Activated CD4-positive, alpha-beta T cell treated with anti-CD3 and anti-CD28 coated beads, Interleukin-2, amount 50 U/mL, for 24 hours (primary cell): ENCODE data around the gene ATXN10.

Experiments
- DNase-seq, 2 donors: peaks; one replicate each; pipeline ENCODE4 v3.0.0-alpha.2; 2020; ENCODE audit warnings: low read depth in 1 of 2, low spot score in 1 of 2

Gene ATXN10

GRCh38 chr22:45845076-45845487 is 173.4 kb downstream of the ATXN10 start:
- DNase-seq: no peak

DNA sequence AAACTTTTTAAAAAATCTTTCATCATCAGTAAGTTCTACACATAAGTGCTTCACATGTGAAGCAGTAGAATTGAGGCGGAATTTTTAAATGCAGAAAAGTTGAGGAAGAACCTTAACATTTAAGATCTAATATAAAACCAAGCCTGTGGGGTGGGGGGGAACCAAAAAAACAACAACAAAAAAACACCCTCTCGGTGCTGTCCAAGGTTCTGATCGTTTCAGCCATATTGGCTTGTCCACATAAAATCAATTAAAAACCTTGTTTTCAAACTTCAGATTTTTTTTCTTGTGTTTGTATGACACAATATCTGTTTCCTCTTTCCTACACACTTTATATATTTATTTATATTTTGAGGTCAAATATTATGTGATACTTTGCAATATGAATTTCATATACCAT is 175.3 kb downstream of the ATXN10 start:
- no peak for DNase-seq

GRCh38 chr22:45848904-45849303 is 177.3 kb downstream of the ATXN10 start:
- no peak for DNase-seq

DNA sequence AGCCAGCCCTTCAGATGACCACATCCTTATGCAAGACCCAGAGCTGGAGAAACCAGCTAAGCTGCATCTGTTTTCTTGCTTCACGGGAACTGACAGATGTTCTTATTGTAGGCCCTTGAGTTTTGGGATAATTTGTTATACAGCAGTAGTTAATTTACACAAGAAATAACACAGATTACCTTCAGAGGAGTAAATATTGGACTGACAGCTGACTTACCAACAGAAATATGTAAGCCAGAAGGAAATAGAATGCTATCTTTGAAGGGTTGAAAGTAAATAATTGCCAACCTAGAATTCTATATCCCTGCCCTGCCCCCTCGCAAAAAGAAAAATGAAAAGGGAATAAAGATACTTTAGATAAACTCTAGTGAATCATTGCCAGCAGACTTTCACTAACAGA is 181.2 kb downstream of the ATXN10 start:
- DNase-seq: no peak

DNA sequence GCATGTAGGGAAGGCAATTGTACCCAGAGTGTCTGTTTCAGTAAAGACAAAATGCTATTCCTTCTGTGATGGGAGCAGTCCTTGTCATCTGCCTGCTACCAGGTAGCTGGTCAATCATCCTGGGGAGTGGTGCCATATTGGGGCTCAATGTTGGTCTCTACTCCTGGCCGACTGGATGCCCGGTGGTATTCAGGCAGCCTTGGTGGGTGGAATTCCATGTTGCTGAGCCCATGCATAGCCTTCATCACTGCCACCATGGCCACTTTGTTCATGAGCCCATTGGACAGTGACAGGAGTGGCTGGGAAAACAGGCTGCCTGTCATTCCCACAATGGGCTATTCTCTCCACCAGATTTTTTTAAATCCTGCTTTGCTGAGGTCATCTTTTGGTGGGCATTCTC is 184.3 kb downstream of the ATXN10 start:
- no peak for DNase-seq

GRCh38 chr22:45857519-45857918 is 185.9 kb downstream of the ATXN10 start:
- no peak for DNase-seq

DNA sequence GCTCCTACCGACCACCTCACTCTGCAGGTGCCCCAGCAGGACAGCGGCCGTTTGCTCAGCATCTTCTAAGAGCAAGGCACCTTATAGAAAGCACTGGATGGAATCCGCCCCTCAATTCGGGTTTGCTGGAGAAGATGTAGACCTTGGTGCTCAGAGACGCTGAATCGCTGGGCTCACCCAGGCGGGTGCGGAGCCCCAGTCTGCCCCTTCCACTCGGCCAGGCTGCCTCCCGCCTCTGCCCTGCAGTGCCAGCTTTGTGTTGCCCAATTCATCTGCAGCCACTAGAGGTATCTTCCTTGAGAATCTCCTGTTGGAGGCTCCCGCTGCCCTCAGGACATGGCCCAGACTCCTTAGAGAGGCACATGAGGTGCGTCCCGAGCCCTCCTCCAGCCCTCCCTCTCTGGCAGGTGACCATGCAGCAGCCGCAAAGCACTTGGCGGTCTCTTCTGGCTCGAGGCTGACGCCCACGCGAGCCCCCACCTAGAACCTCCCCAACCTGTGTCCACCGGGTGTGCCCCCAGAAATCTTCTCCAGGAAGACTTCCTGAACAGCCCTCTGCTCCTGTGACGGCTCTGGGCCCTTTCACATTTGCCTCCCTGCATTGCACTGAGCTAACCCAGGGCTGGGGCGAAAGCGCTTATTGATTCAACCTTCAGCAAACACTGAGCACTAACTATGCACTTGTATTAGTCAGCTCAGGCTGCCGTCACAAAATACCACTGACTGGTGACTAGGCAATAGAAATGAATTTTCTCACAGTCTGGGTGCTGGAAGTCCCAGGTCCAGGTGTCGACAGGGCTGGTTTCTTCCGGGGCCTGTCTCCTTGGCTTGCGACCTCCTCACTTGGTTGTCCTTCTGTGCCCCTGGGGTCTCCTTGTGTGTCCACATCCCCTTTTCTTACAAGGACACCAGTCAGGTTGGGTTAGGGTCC is 187.9 kb downstream of the ATXN10 start:
- no peak for DNase-seq

DNA sequence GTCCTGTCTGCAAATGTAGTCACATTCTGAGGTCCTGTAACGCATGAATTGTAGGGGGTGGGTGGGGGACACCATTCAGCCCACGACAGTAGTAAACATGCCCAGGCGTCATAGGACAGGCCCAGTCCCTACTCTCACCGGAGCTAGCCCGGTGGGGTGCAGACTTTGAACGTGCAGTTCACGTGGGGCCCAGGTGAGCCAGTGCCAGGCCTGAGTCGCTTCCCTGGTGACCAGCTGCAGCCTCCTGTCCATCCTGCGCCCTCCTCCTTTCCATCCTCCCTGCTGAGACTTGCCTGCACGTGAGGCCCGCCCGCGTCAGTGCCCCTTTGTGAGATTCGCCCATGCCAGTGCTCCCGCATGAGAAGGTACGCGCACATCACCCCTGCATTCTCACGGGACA is 188.6 kb downstream of the ATXN10 start:
- no peak for DNase-seq

DNA sequence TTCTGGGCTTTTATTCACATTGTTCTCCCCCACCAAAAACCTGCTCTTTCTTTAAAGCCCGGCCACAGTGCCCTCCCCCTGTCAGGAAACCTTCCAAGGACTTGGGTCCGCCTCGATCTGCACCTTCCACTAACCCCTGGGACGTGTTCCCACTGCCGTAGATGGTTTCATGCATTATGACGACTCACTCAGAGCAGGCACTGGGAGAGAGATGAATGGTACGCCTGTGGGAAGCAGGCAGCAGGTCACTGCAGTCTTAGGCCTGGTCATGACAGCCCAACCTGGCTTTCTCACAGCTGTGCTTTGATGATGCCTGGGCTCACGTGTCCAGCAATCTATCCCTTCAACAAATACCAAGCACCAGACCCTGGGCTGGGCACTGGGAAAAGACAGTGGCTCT is 189.6 kb downstream of the ATXN10 start:
- DNase-seq: no peak

DNA sequence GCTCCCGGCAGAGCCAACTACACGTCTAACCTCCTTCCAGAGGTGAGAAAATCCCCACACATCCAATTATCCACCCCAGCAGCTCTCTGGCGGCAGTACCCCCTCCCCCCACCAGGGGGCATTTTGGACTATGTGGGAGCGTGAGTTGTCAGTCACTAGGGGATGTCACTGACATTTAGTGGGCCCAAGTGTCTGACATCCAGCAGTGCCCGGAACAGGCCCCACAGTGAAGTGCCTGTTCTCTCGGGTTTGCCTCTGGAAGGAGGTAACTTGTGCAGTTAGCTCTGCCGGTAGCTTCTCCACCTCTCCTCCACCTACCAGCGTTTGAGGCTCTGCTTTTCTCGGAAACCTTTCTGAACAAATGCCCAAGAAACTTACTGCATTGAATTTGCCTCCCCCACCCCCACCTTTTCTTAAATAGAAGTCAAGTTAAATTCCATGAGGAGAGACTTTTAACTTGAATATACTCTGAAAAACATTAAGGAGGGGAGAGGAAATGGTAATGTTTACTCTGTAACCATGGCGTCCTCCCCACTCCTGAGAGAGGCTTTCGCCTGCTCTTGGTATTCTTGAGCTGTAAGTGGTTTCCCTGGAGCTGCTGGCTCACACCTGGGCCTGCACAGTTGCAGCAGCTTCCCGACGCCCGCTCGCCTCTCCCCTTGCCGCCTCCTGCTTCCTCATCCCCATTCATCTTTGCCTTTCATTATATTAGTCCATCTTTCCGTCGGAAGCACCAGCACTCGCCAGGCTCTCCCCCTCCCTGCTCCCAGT is 192.5 kb downstream of the ATXN10 start:
- DNase-seq: peak; percentile 63 to 70

DNA sequence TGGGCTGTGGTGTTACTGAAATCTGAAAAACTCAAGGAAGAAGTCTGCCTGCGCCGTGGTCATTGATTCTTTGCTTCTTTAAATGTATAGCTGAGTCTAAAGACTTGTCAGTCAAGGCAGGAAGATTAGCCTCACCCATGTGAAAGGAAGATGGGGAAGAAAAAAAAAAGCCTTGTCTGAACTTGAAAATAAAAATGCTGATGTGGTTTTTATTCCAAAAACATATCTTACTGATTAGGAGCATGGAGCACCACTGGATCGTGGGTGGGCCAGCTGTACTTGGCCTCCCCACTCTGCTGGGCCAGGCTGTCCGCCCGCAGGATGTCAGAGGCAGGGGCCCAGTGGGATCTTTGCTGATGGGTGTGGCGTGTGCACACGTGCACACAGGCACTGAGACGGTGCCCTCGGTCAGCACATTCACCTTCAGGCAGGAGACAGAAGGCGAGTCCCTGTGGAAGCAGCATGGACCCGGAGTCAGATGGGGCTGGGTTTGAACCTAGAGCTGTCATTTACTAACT is 193.4 kb downstream of the ATXN10 start:
- DNase-seq: no peak

DNA sequence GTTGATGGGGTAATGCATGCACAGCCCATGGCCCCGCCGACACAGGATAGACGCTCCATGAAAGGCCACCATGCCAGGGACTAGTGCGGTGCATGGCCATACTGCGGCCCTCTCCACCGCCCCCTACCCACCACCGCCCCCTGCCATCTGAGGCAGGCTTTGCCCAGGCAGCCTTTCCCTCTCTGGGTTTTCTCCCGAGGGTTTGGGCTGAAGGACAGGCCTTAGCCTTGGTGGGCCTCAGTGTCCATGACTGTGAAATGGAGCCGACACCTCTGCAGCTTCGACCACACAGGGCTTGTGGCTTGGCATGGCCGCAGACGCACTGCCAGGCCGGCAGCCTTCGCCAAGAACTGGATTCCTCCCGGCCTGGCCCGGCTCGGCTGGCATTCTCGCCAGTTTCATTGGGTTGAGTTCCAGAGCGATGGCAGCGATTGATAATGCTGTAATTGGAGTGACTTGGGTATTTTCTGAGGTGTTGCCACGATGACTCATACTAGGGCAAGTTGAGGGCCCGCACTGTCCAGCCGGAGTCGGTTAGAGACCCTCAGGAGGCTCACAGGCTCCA is 194.0 kb downstream of the ATXN10 start:
- no peak for DNase-seq

GRCh38 chr22:45866126-45866645 is 194.6 kb downstream of the ATXN10 start:
- DNase-seq: no peak

- no peak for DNase-seq
Measured at GRCh38 chr22:45866646-45867117, 195.0 kb downstream of the ATXN10 start.

- DNase-seq: no peak
Measured at GRCh38 chr22:45867118-45867905, 195.7 kb downstream of the ATXN10 start.

DNA sequence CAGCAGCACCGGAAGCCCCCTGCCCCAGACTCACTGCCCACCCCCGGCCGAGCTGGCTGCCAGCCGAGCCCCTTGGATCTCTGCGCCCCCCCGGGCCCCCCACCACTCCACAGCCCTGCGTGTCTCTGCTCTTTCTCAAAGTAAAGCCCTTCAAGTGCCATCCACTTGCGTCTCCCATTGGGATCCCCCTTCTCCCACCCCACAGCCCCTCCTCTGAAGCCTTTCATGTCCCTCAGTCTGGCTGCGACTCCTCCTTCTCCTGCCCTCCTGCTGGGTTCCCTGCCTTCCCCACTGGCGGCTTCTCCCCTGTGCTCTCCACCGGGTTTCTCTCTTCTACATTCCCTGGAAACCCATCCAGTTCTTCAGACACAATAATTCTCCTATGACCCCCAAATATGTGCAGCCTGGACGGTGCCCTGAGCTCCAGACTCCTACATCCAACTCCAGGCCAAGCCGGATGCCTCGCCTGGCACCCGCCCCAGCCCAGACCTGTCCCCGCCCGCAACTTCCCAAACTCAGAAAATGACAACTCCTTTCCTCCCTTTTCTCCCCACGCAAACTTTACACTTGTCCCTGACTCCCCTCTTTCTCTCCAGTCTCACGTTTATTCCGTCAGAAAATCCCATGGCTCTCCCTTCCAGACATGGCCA is 196.4 kb downstream of the ATXN10 start:
- no peak for DNase-seq

DNA sequence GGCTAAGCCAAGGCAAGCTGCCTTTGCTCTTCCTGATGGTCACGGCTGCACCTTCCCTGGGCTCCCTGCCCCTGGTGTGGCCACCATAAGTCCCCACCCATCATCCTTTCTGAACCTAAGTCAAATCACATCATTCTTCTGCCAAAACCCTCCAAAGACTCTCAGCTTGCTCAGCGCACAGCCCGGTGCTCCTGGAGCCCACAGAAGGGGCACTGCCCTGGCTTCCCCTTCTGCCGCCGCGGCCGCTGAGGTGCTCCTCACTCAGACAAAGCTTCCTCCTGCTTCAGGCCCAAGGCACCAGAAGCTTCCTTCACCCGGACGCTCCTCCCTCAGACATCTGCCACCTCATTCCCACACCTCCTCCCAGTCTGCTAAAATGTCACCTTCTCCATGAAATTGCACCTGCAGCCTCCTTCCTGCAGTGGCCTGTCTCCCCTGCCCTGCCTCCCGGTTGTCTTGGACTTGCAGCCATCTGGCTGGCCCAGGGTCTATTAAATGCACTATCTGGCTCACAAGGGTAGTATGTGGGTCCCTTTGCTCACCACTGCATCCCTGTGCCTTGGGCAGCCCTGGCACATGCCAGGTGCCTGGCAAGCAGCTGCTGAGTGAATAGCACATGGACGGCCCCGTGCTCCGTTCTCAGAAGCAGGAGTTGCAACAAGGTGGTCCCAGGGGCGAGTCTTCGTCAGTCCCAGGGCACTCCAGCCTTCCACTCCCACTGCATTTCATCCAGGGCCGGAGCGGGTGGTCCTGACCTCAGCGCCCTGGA is 197.1 kb downstream of the ATXN10 start:
- DNase-seq: no peak

GRCh38 chr22:45869340-45869847 is 197.8 kb downstream of the ATXN10 start:
- no peak for DNase-seq

DNA sequence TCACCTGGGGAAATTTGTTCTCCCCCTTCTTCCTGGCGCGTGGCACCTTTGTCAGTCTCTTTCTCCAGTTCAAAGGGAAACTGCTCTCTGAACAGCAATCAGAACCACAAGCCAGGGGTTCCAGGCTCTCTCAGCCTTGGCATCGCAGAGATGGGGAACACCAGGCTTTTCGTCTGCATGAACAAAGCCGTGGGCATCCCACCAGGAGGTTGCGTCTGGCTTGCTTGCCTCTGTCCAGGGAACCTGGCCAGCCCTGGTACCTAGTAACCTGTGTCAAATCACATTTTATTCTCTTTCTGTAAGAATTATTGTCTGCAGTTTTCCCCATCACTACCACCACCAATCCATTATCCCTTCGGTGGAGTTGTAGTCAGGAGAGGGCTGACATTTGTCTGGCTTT is 198.4 kb downstream of the ATXN10 start:
- no peak for DNase-seq
